ENCODE measurements around the gene SMS. TPM values are rescaled to one million over a fixed set of nuclear protein-coding genes. Genes with fewer than 3 reads are reported as not detected.
A peak's percentile ranks its signal among the peaks of the same experiment; 100 is the strongest.

SMS gene
- total RNA-seq, 4 donors from 2014 or later = 6.4 to 84.3 (median 37.8) TPM

- H3K36me3 ChIP-seq = no peaks in the 10 kb centered on the region
- no peaks in the 10 kb centered on the region for H3K27me3 ChIP-seq
- H3K9me3 ChIP-seq = no peaks in the 10 kb centered on the region
- H3K4me1 ChIP-seq = no peaks in the 10 kb centered on the region
- TF ChIP-seq CTCF (IDR thresholded peaks at IDR 0.05) (no peak), POLR2A (IDR thresholded peaks at IDR 0.05) (no peak)
- H3K4me3 ChIP-seq = no peak overlapping the region
- intact Hi-C loops (cut with DNase I; ENCODE audit: low total_unique reads) = no loop called here
- no peak for DNase-seq
- H3K27ac ChIP-seq = no peak overlapping the region
These were observed 29.8 kb downstream of the SMS start for GRCh38 chrX:21970326-21970725.

GRCh38 chrX:21972046-21972445, 31.5 kb downstream of the SMS start:
- intact Hi-C loops (cut with DNase I; ENCODE audit: low total_unique reads) = no loop called here
- no peak for DNase-seq
- H3K4me1 ChIP-seq = no peaks in the 10 kb centered on the region
- H3K4me3 ChIP-seq = no peak overlapping the region
- H3K27ac ChIP-seq = peak overlapping the region in 1 of 2 donors; percentile 53
- no peaks in the 10 kb centered on the region for H3K27me3 ChIP-seq
- H3K36me3 ChIP-seq = no peaks in the 10 kb centered on the region
- TF ChIP-seq POLR2A (IDR thresholded peaks at IDR 0.05) (no peak), CTCF (IDR thresholded peaks at IDR 0.05) (no peak)
- no peaks in the 10 kb centered on the region for H3K9me3 ChIP-seq

- Histone ChIP-seq H3K9me3 (no peaks in the 10 kb centered on the region), H3K36me3 (no peaks in the 10 kb centered on the region), H3K4me3 (no peak overlapping the region), H3K27ac (peak overlapping the region in 1 of 2 donors; percentile 53), H3K4me1 (no peaks in the 10 kb centered on the region), H3K27me3 (no peaks in the 10 kb centered on the region)
- intact Hi-C loops (cut with DNase I; ENCODE audit: low total_unique reads) = no loop called here
- no peak for TF ChIP-seq POLR2A (IDR thresholded peaks at IDR 0.05)
- no peak for TF ChIP-seq CTCF (IDR thresholded peaks at IDR 0.05)
- DNase-seq = peak in 1 of 2 donors; percentile 18
These were observed 32.2 kb downstream of the SMS start for GRCh38 chrX:21972721-21973120.

- intact Hi-C loops (cut with DNase I; ENCODE audit: low total_unique reads) = no loop called here
- peak overlapping the region; percentile 28 to 29 for H3K27ac ChIP-seq
- no peak for TF ChIP-seq CTCF (IDR thresholded peaks at IDR 0.05)
- TF ChIP-seq POLR2A (IDR thresholded peaks at IDR 0.05) = no peak
These were observed 33.0 kb downstream of the SMS start for GRCh38 chrX:21973321-21974010.

GRCh38 chrX:21974011-21974385, 33.5 kb downstream of the SMS start:
- Histone ChIP-seq H3K9me3 (no peaks in the 10 kb centered on the region), H3K27ac (peak overlapping the region; percentile 28 to 29), H3K4me3 (no peak overlapping the region), H3K4me1 (no peaks in the 10 kb centered on the region), H3K36me3 (no peaks in the 10 kb centered on the region), H3K27me3 (no peaks in the 10 kb centered on the region)
- DNase-seq = no peak
- intact Hi-C loops (cut with DNase I; ENCODE audit: low total_unique reads) = no loop called here
- no peak for TF ChIP-seq POLR2A (IDR thresholded peaks at IDR 0.05)
- no peak for TF ChIP-seq CTCF (IDR thresholded peaks at IDR 0.05)

More at GRCh38 chrX:21973321-21974010, 33.0 kb downstream of the SMS start:
- Histone ChIP-seq H3K4me3 (no peak overlapping the region), H3K36me3 (no peaks in the 10 kb centered on the region), H3K9me3 (no peaks in the 10 kb centered on the region), H3K4me1 (no peaks in the 10 kb centered on the region), H3K27me3 (no peaks in the 10 kb centered on the region)
- no peak for DNase-seq

All from uterus (tissue), 4 donors.